DMS53 treated with DMSO at 0.1 percent for 48 hours (cell line): Measurements from ENCODE around the gene ARHGAP22.
A peak's percentile ranks its signal among the peaks of the same experiment; 100 is the strongest.

Source experiments
- DNase-seq: peaks from one replicate; lab custom pipeline; 2025; ENCODE audit not compliant: unreplicated experiment; lab: John Stamatoyannopoulos, UW

The ARHGAP22 gene

GRCh38 chr10:48607356-48608278 lies 2.7 kb upstream of the ARHGAP22 start:
- no peak for DNase-seq

- no peak for DNase-seq
Measured at GRCh38 chr10:48606530-48607355, 1.9 kb upstream of the ARHGAP22 start.

GRCh38 chr10:48605786-48606529 lies 1.1 kb upstream of the ARHGAP22 start:
- no peak for DNase-seq

GRCh38 chr10:48604039-48604990 lies 558 bp downstream of the ARHGAP22 start:
- DNase-seq, result no peak

GRCh38 chr10:48603421-48604038 lies 1.3 kb downstream of the ARHGAP22 start:
- DNase-seq, result no peak

GRCh38 chr10:48602401-48603135 lies 2.3 kb downstream of the ARHGAP22 start:
- DNase-seq, result no peak

- DNase-seq, result no peak
Measured at GRCh38 chr10:48601789-48602188, 3.1 kb downstream of the ARHGAP22 start.

GRCh38 chr10:48600645-48601505 lies 4.0 kb downstream of the ARHGAP22 start:
- DNase-seq, result no peak

- DNase-seq, result no peak
Measured at GRCh38 chr10:48599830-48600134, 5.1 kb downstream of the ARHGAP22 start.

- no peak for DNase-seq
Measured at GRCh38 chr10:48598936-48599829, 5.7 kb downstream of the ARHGAP22 start.

- DNase-seq, result peak; percentile 32
Measured at GRCh38 chr10:48598243-48598935, 6.5 kb downstream of the ARHGAP22 start.

GRCh38 chr10:48595539-48595932 lies 9.3 kb downstream of the ARHGAP22 start:
- DNase-seq, result no peak

GRCh38 chr10:48594803-48595538 lies 9.9 kb downstream of the ARHGAP22 start:
- DNase-seq, result no peak

GRCh38 chr10:48594371-48594770 lies 10.5 kb downstream of the ARHGAP22 start:
- DNase-seq, result no peak

GRCh38 chr10:48592346-48592745 lies 12.5 kb downstream of the ARHGAP22 start:
- no peak for DNase-seq

GRCh38 chr10:48590945-48591344 lies 13.9 kb downstream of the ARHGAP22 start:
- no peak for DNase-seq
